GM21576 (cell line): Measurements from ENCODE around the gene HTR2C.
"Not testable (repeated sequence)": the region's sequence is repeated elsewhere in the genome, so short reads cannot be mapped to it uniquely, and the experiment has no call there.

Experiments
- ATAC-seq: cut with Tn5 transposase; IDR thresholded peaks from one replicate; pipeline ENCODE4 v1.9.1; 2021; ENCODE audit warnings: mild to moderate bottlenecking, moderate library complexity; ENCODE audit not compliant: unreplicated experiment

Gene HTR2C

GRCh38 chrX:114583646-114584374 lies at the start of gene HTR2C:
HTR2C (plus strand) TSS chrX:114584086; CDS start chrX:114726937, 142,851 bp downstream.
- no peak for ATAC-seq

GRCh38 chrX:114580336-114580735 lies 3.5 kb upstream of the HTR2C start:
- no peak for ATAC-seq

DNA sequence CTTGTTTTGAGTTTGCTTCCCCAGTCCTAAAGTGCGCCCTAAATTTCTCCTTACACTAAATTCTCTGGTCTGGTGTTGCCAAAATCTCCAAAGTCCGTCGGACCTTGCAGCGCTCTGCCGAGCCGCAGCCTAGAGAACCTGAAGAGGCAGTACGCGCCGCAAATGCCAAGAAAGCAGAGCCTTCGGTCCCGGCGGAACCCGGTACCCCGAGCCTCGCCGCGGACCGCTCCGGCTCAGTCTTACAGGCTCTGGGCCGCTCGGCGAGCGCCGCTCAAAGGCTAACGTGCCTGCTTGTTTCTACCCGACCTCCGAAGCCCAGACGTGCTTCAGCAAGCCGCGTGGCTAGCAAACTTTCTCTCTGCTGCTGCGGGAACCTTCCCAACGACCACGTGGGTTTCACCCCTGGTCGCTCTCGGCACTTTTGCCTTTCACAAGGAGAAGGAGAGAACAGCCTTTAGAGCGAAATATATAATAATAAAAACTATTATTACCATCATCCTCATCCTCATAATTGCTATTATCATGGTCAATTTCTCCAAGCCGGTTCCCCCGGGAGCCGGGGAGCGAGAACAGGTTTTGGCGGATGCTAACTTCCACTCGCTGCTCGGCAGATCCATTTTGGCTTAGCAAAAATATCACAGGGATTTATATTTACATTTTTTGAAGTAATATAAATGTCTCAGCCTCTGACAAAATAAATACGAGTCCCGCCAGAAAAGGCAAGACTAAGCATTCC lies 2.2 kb upstream of the HTR2C start:
- ATAC-seq, result no peak

GRCh38 chrX:114582264-114582632 lies 1.6 kb upstream of the HTR2C start:
- no peak for ATAC-seq

GRCh38 chrX:114582698-114583395 lies 1.0 kb upstream of the HTR2C start:
- ATAC-seq, result no peak

- no peak for ATAC-seq
Measured at GRCh38 chrX:114584375-114584943, 573 bp downstream of the HTR2C start.

- ATAC-seq, result no peak
Measured at GRCh38 chrX:114584983-114585842, 1.3 kb downstream of the HTR2C start.

- ATAC-seq, result no peak
Measured at GRCh38 chrX:114591121-114591520, 7.2 kb downstream of the HTR2C start.

- ATAC-seq, result no peak
Measured at GRCh38 chrX:114599305-114599704, 15.4 kb downstream of the HTR2C start.

DNA sequence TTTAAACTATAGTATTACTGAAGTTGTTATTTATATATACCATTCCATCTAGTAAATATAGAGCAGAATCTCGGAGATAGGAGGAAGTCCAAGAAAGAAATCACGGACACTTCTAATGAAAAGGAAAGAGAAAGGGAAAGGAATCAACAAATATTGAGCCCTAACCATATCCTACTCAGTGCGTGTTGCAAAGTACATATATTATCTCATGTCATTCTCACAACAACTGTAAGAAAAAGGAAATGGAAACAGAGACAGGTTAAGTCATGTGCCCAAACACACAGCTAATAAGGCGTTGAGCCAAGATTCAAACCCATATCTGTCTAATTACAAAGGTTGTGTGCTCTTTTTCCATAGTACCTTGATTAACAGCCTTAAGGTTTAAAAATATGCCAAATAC lies 16.0 kb downstream of the HTR2C start:
- no peak for ATAC-seq

DNA sequence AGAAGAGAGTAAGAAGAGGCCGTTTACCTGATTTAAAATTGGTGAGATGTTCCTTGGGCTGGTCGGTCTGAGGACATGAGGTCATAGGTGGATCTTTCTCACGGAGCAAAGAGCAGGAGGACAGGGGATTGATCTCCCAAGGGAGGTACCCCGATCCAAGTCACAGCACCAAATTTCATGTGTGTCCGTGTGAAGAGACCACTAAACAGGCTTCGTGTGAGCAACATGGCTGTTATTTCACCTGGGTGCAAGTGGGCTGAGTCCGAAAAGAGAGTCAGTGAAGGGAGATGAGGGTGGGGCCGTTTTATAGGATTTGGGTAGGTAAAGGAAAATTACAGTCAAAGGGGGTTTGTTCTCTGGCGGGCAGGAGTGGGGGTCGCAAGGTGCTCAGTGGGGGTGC lies 22.7 kb downstream of the HTR2C start:
- not testable (repeated sequence) for ATAC-seq

- ATAC-seq, result peak; percentile 84
Measured at GRCh38 chrX:114611018-114611619, 27.2 kb downstream of the HTR2C start.

DNA sequence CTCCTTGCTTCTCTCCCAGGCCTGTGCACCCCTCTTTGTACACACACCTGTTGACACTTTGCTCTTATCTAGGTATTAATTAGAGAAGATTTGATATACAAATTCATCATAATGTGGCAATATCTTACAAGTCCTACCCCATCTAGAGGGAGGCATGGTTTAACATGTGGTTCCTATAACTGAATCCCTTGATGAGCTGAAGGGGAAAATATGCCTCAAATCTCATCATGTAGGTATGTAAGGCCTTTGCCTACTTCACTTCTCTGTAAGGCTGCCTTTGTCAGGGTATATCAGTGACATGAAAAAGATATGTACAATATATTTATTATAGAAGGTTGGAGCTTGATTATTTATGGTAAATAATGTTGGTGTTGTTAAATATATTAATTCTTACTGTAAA lies 31.9 kb downstream of the HTR2C start:
- ATAC-seq, result no peak

DNA sequence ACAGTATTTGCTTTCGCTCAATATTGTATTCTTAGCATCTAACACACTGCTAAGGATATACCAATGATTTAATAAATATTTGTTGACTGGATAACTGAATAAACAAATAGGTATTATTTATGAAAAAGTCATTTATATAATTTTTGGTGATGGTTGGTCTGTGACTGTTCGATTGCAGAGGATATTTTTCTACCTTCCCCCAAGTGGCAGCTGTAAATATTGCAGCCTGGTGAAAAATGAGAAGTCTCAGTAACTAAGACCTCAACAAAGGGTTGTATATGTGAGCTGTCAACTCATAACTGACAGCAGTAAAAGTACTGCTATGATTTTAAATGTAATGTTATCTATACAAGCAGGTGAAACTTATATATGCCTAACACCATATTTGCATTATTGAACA lies 36.0 kb downstream of the HTR2C start:
- no peak for ATAC-seq

DNA sequence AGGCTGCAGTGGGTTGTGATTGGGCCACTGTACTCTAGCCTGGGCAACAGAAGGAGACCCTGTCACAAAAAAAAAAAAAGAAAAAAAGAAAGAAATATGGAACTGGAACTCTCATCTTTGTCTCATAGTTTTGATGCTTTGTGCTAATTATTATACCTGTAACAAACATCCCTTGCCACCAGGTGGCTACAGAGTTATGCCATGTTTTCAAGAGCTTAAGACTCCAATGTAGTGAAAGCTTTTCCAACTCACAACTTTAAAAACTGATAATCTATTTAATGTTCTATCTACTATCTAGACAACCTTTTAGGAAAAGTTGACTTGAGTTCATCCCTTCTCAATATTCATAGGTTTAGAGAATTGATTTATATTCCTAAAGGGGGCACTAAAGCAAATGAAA lies 42.4 kb downstream of the HTR2C start:
- ATAC-seq, result peak; percentile 59

DNA sequence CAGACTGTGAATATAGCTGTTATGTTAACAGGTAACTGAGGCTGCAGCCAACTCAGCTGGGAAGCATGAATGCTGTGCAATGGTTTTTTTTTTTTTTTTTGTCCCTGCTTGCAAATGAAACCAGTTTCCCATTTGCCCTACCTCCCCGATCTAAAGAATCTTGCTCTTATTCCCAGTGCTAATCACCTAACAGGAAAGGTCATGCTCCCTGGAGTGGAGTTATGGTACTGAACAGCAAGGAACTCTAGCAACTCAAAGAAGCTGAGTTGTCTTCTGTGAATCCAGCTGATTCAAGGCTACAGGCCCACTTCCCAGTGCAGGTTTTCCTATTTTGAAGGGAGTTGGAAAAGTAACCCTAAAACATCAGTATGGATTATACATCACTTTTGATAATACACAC lies 52.1 kb downstream of the HTR2C start:
- ATAC-seq, result no peak

DNA sequence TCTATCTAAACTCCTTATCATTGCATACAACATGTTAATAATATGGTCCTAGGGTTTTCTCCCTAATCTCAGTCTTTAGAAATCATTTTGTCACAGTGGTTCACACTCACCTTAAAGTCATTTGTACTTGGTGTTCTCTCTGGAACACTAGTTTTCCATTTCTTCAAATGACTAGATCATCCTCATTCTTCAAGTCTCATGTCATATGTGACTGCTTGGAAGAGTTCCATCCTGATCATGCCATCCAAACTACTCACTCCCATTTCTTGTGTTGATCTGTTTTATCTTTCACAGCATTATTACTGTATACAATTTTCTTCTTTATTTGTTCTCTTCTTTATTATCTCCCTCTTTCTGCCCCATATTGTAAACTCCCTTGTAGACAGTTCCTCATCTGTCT lies 66.5 kb downstream of the HTR2C start:
- no peak for ATAC-seq

DNA sequence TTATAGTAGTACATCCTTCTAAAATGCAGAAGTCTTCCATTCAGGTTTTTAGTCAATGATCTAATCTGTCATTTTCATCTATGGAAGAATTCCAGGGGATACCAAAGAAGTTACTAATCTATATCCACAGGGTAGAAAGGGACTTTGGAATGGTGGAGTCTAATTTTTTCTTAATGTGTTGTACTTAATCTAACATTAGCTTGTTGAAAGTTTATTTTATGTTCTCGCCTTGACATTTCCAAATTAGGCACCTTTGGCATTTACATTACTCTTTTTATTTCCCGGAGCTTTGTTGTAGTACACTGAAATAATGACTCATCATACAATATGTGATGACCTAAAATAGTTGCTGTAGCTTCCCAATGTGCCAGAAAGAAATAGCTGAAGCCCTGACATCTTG lies 91.5 kb downstream of the HTR2C start:
- no peak for ATAC-seq

DNA sequence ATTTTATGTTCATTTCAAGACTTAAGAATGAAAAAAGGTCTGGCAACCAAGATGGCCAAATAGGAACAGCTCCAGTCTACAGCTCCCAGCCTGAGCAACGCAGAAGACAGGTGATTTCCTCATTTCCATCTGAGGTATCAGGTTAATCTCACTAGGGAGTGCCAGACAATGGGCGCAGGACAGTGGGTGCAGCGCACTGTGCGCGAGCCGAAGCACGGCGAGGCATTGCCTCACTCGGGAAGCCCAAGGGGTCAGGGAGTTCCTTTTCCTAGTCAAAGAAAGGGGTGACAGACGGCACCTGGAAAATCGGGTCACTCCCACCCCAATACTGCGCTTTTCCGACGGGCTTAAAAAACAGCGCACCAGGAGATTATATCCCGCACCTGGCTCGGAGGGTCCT lies 116.6 kb downstream of the HTR2C start:
- not testable (repeated sequence) for ATAC-seq

GRCh38 chrX:114709406-114709805 lies 125.5 kb downstream of the HTR2C start:
- no peak for ATAC-seq
